IPS-18a (cell line): ENCODE results near the gene PLCD3.

Experiments
- H3K27ac ChIP-seq: one replicate; pipeline ENCODE4 v1.5.1; 2013; ENCODE audit warnings: low read length
- H3K27me3 ChIP-seq: one replicate; pipeline ENCODE4 v1.6.1; 2013; ENCODE audit warnings: mild to moderate bottlenecking, low read length; ENCODE audit not compliant: control insufficient read depth, insufficient read depth
- H3K36me3 ChIP-seq: one replicate; pipeline ENCODE4 v1.6.1; 2013; ENCODE audit warnings: low read depth, low read length; ENCODE audit not compliant: control insufficient read depth
- H3K4me1 ChIP-seq: one replicate; pipeline ENCODE4 v1.6.1; 2013; ENCODE audit warnings: low read depth, low read length; ENCODE audit not compliant: control insufficient read depth
- H3K4me3 ChIP-seq: one replicate; pipeline ENCODE4 v1.5.1; 2013; ENCODE audit warnings: low read length
- H3K9ac ChIP-seq: one replicate; pipeline ENCODE4 v1.6.1; 2013; ENCODE audit warnings: mild to moderate bottlenecking, low read length, moderate library complexity
- H3K9me3 ChIP-seq: one replicate; pipeline ENCODE4 v1.6.1; 2013; ENCODE audit warnings: low read depth, low read length; ENCODE audit not compliant: control insufficient read depth

PLCD3 gene

DNA sequence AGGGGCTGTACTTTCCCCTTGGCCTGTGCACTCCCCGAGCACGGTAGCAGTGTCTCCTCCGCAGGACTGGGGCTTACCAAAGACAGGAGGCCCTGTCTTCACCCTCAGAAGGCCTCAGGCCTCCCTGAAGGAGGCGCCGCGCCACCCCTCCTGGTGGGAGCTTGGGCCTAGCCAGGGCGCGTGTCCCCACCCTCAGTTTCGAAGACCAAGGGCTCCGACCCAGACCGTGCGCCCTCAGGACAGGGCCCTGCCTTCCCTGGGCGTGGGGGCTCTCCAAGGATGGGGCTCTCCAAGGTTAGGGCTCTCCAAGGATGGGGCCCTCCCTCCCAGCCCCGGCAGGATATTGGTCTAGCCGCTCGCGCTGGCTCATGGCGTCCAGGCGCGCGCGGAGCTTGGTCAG, 11.8 kb downstream of the PLCD3 start:
- H3K4me3 ChIP-seq: no peak overlapping the region
- no peaks in the 10 kb centered on the region for H3K4me1 ChIP-seq
- no peaks in the 10 kb centered on the region for H3K36me3 ChIP-seq
- no peaks in the 10 kb centered on the region for H3K27me3 ChIP-seq
- H3K27ac ChIP-seq: no peak overlapping the region
- H3K9me3 ChIP-seq: no peaks in the 10 kb centered on the region
- no peak overlapping the region for H3K9ac ChIP-seq

DNA sequence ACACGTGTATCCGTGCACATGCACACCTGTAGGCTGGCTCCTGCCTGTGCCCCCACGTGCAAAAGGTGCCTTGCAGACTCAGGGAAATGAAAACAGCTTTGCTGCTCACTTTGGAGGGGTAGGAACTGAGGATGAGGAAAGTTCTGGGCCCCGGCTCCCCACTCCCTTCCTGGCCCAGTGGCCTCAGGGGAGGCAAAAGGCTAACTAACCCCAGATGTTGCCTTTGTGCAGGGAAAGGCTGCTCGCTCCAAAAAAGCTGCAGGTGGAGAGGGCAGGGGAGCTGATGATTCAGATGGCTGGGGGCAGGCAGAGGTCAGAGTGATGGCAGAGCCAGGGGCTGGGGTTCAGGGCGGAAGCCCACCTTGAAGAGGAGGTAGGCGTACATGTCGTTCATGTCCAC, 12.4 kb downstream of the PLCD3 start:
- Histone ChIP-seq H3K27ac (no peak overlapping the region), H3K27me3 (no peaks in the 10 kb centered on the region), H3K9ac (no peak overlapping the region), H3K36me3 (no peaks in the 10 kb centered on the region), H3K4me1 (no peaks in the 10 kb centered on the region), H3K9me3 (no peaks in the 10 kb centered on the region), H3K4me3 (no peak overlapping the region)

DNA sequence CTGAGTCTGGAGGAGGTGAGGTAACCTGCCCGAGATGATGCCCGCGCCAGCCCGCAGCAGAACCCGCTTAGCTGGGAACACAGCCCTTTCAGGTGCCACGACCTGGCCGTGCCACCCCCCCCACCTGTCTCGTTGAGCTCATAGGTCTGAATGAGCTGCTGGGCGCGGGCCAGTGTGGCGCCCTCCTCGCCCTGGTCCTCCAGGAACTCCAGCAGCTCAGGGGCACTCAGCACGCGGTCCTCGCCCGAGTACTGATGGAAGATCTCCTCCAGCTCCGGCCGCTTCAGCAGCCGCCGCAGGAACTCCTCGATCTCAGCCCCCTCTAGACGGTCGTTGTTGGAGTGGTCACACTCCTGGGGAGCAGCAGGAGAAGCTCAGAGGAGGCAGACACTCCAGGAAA, 13.6 kb downstream of the PLCD3 start:
- no peaks in the 10 kb centered on the region for H3K4me1 ChIP-seq
- no peak overlapping the region for H3K27ac ChIP-seq

DNA sequence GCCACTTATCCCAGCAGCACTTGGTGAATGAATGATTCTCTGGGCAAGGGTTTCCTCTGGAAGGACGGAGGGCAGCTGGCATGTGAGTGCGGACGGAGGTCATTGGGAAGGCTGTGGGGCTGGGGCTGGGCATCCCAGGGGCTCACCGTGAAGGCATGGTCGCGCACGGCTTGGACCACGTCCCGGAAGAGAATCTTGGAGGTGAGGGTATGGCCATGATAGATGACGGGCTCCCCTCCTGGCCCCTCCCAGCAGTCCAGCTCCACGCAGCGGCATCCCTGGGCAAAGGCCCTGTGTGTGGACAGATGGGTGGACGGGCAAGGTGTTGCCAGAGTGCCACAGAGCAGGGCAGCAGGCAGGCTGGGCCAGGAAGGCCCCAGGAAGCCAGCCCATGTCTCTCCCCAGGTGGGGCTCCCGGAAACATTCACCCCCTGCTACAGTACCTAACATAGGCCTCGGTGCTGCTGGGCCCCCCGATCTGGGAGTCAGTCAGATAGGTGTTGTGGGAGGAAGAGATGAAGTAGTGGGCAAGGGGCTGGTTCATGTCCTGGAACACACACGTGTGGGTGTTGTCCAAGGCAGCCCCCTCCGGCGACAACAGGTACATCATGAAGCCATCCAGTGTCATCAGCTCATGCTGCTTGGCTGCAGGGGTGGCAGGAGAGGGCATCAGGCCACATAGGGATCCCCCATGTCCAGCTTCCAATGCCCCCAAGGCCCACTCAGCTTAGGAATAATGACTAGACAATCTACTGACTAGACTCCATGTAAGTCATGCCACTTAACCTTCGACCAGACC, 14.3 kb downstream of the PLCD3 start:
- no peaks in the 10 kb centered on the region for H3K36me3 ChIP-seq
- no peak overlapping the region for H3K4me3 ChIP-seq
- no peak overlapping the region for H3K9ac ChIP-seq
- H3K27ac ChIP-seq: no peak overlapping the region
- H3K9me3 ChIP-seq: no peaks in the 10 kb centered on the region
- H3K27me3 ChIP-seq: no peaks in the 10 kb centered on the region
- no peaks in the 10 kb centered on the region for H3K4me1 ChIP-seq

More for the DNA sequence above, 13.6 kb downstream of the PLCD3 start:
- H3K36me3 ChIP-seq: no peaks in the 10 kb centered on the region
- no peaks in the 10 kb centered on the region for H3K9me3 ChIP-seq
- no peaks in the 10 kb centered on the region for H3K27me3 ChIP-seq
- no peak overlapping the region for H3K9ac ChIP-seq
- H3K4me3 ChIP-seq: no peak overlapping the region

DNA sequence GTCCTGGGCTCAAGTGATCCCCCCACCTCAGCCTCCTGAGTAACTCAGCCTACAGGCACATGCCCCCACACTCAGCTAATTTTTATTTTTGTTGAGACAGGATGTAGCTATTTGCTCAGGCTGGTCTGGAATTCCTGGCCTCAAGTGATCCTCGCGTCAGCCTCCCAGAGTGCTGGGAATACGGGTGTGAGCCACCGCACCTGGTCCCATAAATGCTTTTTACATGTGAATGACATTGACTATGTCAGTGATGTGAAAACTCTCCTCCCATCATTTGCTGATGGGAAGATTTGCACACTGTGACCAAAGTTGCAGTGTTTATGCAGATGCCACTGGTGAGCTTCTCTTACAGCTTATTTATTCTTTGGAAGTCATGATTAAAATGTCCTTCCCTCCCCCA, 15.0 kb downstream of the PLCD3 start:
- no peaks in the 10 kb centered on the region for H3K9me3 ChIP-seq
- no peaks in the 10 kb centered on the region for H3K4me1 ChIP-seq
- H3K27me3 ChIP-seq: no peaks in the 10 kb centered on the region
- H3K9ac ChIP-seq: no peak overlapping the region
- no peak overlapping the region for H3K27ac ChIP-seq
- H3K36me3 ChIP-seq: no peaks in the 10 kb centered on the region
- H3K4me3 ChIP-seq: no peak overlapping the region

DNA sequence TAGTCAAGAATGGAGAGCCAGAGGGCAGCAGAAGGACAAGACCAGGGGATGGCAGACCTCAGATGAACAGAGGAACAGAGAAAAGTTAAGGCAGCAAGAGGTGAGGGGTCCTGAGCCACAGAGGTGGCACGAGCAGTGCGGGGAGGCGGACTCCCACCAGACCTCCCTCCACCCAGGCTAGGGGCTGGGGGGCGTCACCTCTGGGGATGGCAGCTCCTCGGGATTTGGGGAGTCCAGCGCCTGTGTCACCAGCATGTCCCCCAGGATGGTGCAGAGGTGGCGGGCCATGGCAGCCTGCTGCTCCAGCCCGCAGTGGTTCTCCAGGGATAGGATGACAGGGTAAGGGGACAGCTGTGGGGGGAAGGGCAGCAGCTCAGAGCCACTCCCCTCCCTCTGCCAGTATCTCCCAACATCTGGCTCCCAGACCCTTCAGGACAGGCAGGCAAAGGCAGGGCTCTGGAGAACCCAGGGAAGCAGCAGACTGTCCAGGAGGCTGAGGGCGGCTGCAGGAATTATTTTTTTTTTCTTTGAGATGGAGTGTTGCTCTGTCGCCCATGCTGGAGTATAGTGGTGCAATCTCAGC, 15.8 kb downstream of the PLCD3 start:
- Histone ChIP-seq H3K9ac (no peak overlapping the region), H3K27ac (no peak overlapping the region), H3K27me3 (no peaks in the 10 kb centered on the region)

DNA sequence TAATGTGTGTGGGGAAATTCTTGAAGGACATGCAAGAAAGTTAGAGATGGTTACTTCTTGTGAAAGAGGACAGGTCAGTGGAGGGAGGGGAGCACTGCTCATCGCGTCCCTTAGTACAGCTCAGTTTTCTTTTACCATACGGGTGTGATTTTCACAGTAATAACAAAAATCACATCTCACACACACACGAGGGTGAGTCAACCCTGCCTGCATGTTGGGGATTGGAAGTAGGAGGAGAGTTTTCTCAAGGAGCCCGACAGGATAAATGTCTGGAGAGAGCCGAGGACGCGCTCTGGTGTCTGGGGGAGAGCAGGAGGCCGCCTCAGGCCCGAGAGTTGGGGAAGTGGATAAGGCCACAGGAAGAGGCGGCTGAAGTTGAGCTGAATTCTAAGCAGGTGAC, 16.4 kb downstream of the PLCD3 start:
- Histone ChIP-seq H3K27ac (no peak overlapping the region), H3K27me3 (no peaks in the 10 kb centered on the region)

More for the DNA sequence above, 15.8 kb downstream of the PLCD3 start:
- Histone ChIP-seq H3K9me3 (no peaks in the 10 kb centered on the region), H3K36me3 (no peaks in the 10 kb centered on the region), H3K4me3 (no peak overlapping the region), H3K4me1 (no peaks in the 10 kb centered on the region)

DNA sequence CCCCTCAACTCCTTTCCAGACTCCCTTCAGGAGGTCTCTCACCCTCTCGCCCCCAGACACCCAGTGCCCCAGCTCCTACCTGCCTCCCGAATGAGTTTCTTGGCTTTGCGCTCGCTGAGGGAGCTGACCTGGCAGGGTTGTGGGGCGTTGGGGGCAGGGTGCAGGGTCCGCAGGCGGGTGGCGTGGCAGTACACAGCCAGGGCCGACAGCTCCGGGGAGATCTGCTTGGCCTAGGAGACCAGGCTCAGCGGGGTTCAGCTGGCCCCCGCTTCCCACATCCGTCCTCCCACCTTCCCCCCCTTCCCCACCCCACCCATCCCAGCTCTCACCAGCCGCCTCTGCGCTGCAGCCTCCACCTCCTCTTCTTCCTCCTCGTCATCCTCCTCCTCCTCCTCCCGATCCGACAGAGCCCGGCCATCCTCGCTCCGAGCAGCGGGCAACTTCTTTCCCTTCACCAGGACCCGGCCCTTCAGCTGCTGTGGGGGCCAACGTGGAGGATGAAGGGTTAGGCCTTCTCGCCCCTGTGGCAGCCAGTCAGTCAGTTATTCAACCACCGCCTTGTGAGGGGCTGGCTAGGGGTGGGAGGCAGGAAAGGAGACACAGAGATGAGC, 17.2 kb downstream of the PLCD3 start:
- no peaks in the 10 kb centered on the region for H3K4me1 ChIP-seq
- no peaks in the 10 kb centered on the region for H3K9me3 ChIP-seq
- no peaks in the 10 kb centered on the region for H3K27me3 ChIP-seq
- no peak overlapping the region for H3K4me3 ChIP-seq
- H3K27ac ChIP-seq: no peak overlapping the region
- no peak overlapping the region for H3K9ac ChIP-seq
- H3K36me3 ChIP-seq: no peaks in the 10 kb centered on the region

More for the DNA sequence above, 16.4 kb downstream of the PLCD3 start:
- H3K4me3 ChIP-seq: no peak overlapping the region
- H3K4me1 ChIP-seq: no peaks in the 10 kb centered on the region
- no peaks in the 10 kb centered on the region for H3K9me3 ChIP-seq
- H3K9ac ChIP-seq: no peak overlapping the region
- H3K36me3 ChIP-seq: no peaks in the 10 kb centered on the region

DNA sequence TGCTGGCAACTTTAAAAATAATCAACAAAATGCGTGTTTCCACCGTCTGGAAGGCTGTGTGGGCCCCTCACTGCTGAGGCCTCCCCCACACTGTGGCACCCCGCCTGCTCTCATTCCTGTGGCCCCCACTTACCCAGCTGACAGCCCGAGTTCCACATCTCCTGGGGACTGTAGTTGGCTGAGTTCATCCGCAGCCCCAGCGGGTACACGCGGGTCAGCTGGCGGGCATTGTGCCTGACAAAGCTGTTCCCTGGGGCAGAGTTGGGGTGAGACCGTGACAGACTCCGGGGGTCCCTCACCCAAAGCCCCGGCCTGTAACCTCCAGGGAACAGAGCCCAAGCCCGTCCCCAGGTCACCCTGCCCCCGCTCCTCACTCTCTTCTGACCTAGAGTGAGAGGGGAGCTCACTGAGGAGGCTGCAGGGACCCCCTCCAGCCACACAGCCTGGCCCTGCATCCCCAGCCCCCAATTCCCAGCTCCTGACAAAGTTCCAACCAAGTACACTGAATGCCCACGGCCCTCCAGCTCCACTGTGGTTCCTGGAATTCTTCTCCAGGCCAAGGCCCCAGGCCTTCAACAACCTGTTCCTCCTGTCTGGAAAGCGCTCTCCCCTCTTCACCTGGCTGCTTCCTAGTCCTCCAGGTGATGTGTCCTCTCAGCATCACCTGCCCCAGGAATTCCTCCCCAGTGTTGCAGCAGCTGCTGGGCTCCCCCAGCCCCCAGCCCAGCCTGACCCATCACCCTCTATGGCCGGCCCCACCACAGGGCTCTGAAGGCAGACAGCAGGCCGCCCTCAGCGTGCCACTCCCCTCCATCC, 18.0 kb downstream of the PLCD3 start:
- Histone ChIP-seq H3K36me3 (no peaks in the 10 kb centered on the region), H3K9ac (no peak overlapping the region), H3K27ac (no peak overlapping the region), H3K4me1 (no peaks in the 10 kb centered on the region), H3K9me3 (no peaks in the 10 kb centered on the region), H3K4me3 (no peak overlapping the region), H3K27me3 (no peaks in the 10 kb centered on the region)

DNA sequence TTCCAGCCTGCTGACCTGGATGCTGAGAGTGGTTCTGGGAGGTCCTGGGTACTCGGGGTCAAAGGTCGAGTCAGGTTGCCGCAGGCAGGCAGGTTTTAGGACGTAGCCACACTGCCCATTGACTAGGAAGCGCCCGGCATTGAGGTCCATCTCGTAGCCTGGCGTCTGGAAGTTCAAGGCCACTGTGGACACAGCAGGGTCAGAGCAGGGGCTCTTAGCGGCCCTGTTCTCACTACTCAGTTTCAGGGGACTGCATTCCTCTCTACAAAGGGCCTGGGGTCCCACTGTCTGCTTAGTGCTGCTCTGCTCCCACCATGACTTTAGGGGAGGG, 18.9 kb downstream of the PLCD3 start:
- Histone ChIP-seq H3K36me3 (peaks cover 2% of the 10 kb centered on the region), H3K27ac (no peak overlapping the region), H3K27me3 (no peaks in the 10 kb centered on the region), H3K9me3 (no peaks in the 10 kb centered on the region), H3K9ac (no peak overlapping the region), H3K4me3 (no peak overlapping the region), H3K4me1 (no peaks in the 10 kb centered on the region)

DNA sequence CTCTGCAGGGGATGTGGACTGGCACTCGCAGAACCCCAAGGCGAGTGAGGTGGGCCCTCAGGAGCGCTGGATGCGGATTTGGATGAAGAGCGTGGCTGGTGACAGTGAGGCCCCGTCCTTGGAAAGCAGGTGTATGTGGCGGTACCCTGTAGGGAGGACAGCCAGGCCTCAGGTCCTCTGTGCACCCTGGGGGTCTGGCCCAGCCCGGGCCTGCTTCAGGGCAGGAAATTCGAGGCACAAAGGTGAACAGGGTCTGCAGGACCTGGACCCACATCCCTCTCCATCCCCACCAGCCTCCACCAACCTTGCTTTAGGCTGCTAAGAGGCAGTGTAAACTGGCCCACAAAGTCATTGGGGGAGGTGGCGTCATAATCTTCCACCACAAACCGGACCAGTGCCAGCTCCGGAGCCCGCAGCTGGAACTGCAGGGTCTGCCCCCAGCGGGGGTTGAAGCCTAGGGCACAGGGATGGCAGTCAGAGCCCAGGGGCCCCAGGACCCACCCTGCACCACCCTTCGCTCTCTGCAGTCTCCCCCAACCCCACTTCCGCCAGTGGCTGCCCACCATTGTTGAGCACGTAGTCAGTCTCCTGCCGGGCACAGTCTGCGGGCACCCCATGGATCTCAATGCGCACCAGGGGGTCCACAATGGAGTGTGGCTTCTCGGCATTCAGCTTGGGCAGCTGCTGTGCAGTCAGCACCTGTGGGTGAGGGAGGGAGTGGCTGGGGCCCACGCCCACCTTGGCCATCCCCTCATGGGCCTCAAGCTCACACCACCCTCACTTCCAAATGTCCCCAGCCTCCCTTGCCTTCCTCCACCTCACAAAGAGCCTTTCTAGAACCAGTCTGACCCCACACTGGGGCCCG, 19.5 kb downstream of the PLCD3 start:
- Histone ChIP-seq H3K27ac (no peak overlapping the region), H3K9ac (no peak overlapping the region), H3K4me1 (no peaks in the 10 kb centered on the region), H3K27me3 (no peaks in the 10 kb centered on the region), H3K36me3 (peaks cover 8% of the 10 kb centered on the region), H3K9me3 (no peaks in the 10 kb centered on the region), H3K4me3 (no peak overlapping the region)
